AG09319 (cell line): ENCODE results near the gene TRIM5.

Experiments used
- DNase-seq: peaks from one replicate; pipeline ENCODE4 v3.0.0-alpha.2; 2010; ENCODE audit warnings: low read depth; ENCODE audit errors: extremely low read depth
- CTCF ChIP-seq: IDR thresholded peaks from 2 replicates; pipeline ENCODE4 v1.5.1; 2011; ENCODE audit warnings: low read depth, mild to moderate bottlenecking, inconsistent platforms, low read length, moderate library complexity

TRIM5 gene

GRCh38 chr11:5631969-5632635, 52.8 kb downstream of the TRIM5 start:
- TF ChIP-seq CTCF, result no peak
- no peak for DNase-seq

GRCh38 chr11:5631417-5631816, 53.5 kb downstream of the TRIM5 start:
- no peak for DNase-seq
- no peak for TF ChIP-seq CTCF

- DNase-seq, result no peak
Measured at GRCh38 chr11:5626196-5626595, 58.7 kb downstream of the TRIM5 start.

GRCh38 chr11:5625281-5625680, 59.6 kb downstream of the TRIM5 start:
- DNase-seq, result no peak
- TF ChIP-seq CTCF, result no peak

More at GRCh38 chr11:5626196-5626595, 58.7 kb downstream of the TRIM5 start:
- no peak for TF ChIP-seq CTCF

GRCh38 chr11:5624489-5625279, 60.2 kb downstream of the TRIM5 start, which contains the start of gene TRIM34:
TRIM34 (plus strand) TSS chr11:5625001; CDS start chr11:5632332, 7,331 bp downstream.
- DNase-seq, result no peak
- no peak for TF ChIP-seq CTCF

GRCh38 chr11:5622802-5623201, 62.1 kb downstream of the TRIM5 start:
- no peak for DNase-seq
- TF ChIP-seq CTCF, result no peak

- DNase-seq, result no peak
- TF ChIP-seq CTCF, result no peak
Measured at GRCh38 chr11:5621580-5621979, 63.3 kb downstream of the TRIM5 start.
